GM12878 (cell line): Measurements from ENCODE around the gene PLEKHM2. TPM values are rescaled to one million over a fixed set of nuclear protein-coding genes. Genes with fewer than 3 reads are reported as not detected.

Experiments
- ATAC-seq: fragments of 200-7000 bp; cut with Tn5 transposase; 3 replicates; pipeline ENCODE4 v1.9.1; 2020; ENCODE audit warnings: mild to moderate bottlenecking, moderate library complexity
- BruUV-seq: library from RNA; stranded (reverse); fragments of 400-500 nt; replicated peaks from 2 replicates; lab custom pipeline; 2021; lab: Mats Ljungman, UMichigan
- CTCF ChIA-PET: fragments of 300-600 bp; sonication (Branson Sonifier 250); formaldehyde crosslinking; extraction: SDS; loops from one replicate; lab custom pipeline; 2021; ENCODE audit warnings: inconsistent platforms; lab: Yijun Ruan, JAX
- POLR2A ChIA-PET: fragments of 350-600 bp; formaldehyde crosslinking; extraction: SDS; loops from one replicate; lab custom pipeline; 2021; ENCODE audit warnings: inconsistent platforms; lab: Charles Lee
- RAD21 ChIA-PET: fragments of 300-600 bp; sonication (Branson Sonifier 250); formaldehyde crosslinking; loops from one replicate; lab custom pipeline; 2023; ENCODE audit warnings: antibody characterized with exemption; ENCODE audit not compliant: unreplicated experiment; lab: Charles Lee
- SMC1A ChIA-PET: fragments of 300-600 bp; sonication (Branson Sonifier 250); formaldehyde crosslinking; loops from one replicate; lab custom pipeline; 2023; ENCODE audit not compliant: unreplicated experiment, uncharacterized antibody; lab: Charles Lee
- DNase-seq: peaks from one replicate; pipeline ENCODE4 v3.0.0-alpha.2; 2011; ENCODE audit warnings: low read depth, low spot score
- FAIRE-seq: peaks from 3 replicates; lab custom pipeline; 2011; peaks lifted over from hg19 to GRCh38; lab: Jason Lieb, UNC
- H2AFZ ChIP-seq: 2 replicates; pipeline ENCODE4 v1.6.0; 2011; ENCODE audit warnings: low read depth, low read length, control low read depth; ENCODE audit not compliant: control insufficient read depth
- H3K27ac ChIP-seq: 2 replicates; pipeline ENCODE4 v1.5.1; 2011; ENCODE audit warnings: control low read depth; ENCODE audit not compliant: control insufficient read depth, insufficient read depth
- H3K27me3 ChIP-seq, 2 experiments: replicated peaks in 1 of 2; 2 replicates each; pipeline versions ENCODE4 v1.6.0 to v1.6.1; 2011; ENCODE audit warnings: low read length in 1 of 2; ENCODE audit not compliant: control insufficient read depth in 2 of 2, insufficient read depth in 2 of 2
- H3K36me3 ChIP-seq, 2 experiments: 2 replicates each; pipeline ENCODE4 v1.5.1; 2011; ENCODE audit warnings: low read length in 1 of 2; ENCODE audit not compliant: control insufficient read depth in 2 of 2, insufficient read depth in 2 of 2
- H3K4me1 ChIP-seq: 2 replicates; pipeline ENCODE4 v1.6.1; 2011; ENCODE audit warnings: mild to moderate bottlenecking, low read length, moderate library complexity, mixed read lengths; ENCODE audit not compliant: control insufficient read depth, insufficient read depth
- H3K4me2 ChIP-seq: 2 replicates; pipeline ENCODE4 v1.6.0; 2011; ENCODE audit warnings: control low read depth; ENCODE audit not compliant: control insufficient read depth, insufficient read depth
- H3K4me3 ChIP-seq: fragments of 200-600 bp; sonication (generic); 2 replicates; pipeline ENCODE4 v1.5.1; 2016
- H3K79me2 ChIP-seq: 2 replicates; pipeline ENCODE4 v1.6.0; 2011; ENCODE audit warnings: low read length; ENCODE audit not compliant: control insufficient read depth, insufficient read depth
- H3K9ac ChIP-seq: 2 replicates; pipeline ENCODE4 v1.8.0; 2011; ENCODE audit warnings: low read length, control low read depth, mixed read lengths; ENCODE audit not compliant: control insufficient read depth, insufficient read depth
- H3K9me3 ChIP-seq: replicated peaks from 3 replicates; pipeline ENCODE4 v1.5.1; 2011; ENCODE audit warnings: mild to moderate bottlenecking, low read length; ENCODE audit not compliant: control insufficient read depth, insufficient read depth
- H4K20me1 ChIP-seq: 2 replicates; pipeline ENCODE4 v1.6.0; 2011; ENCODE audit not compliant: control insufficient read depth, insufficient read depth
- ELK1 ChIP-seq: IDR thresholded peaks from 2 replicates; pipeline ENCODE4 v1.6.1; 2012; ENCODE audit warnings: low read depth, low read length, improper control_type of control experiment
- GATAD2B ChIP-seq: fragments of 450-650 bp; conservative IDR thresholded peaks from 2 replicates; pipeline ENCODE4 v1.6.1; 2017; ENCODE audit warnings: low read depth, mild to moderate bottlenecking, moderate library complexity
- MEF2B ChIP-seq: fragments of 450-650 bp; IDR thresholded peaks from 2 replicates; pipeline ENCODE4 v1.6.1; 2018; ENCODE audit warnings: mild to moderate bottlenecking, moderate library complexity; ENCODE audit not compliant: partially characterized antibody, poor library complexity, severe bottlenecking
- MYC ChIP-seq: IDR thresholded peaks from 2 replicates; pipeline ENCODE4 v1.6.1; 2011; ENCODE audit warnings: mild to moderate bottlenecking, low read length, moderate library complexity, inconsistent platforms; ENCODE audit not compliant: insufficient read depth, insufficient replicate concordance, insufficient read length, severe bottlenecking
- NR2C1 ChIP-seq: fragments of 450-650 bp; IDR thresholded peaks from 2 replicates; pipeline ENCODE4 v1.6.1; 2017; ENCODE audit warnings: antibody characterized with exemption, mild to moderate bottlenecking, moderate library complexity
- POLR2AphosphoS5 ChIP-seq: IDR thresholded peaks from 2 replicates; pipeline ENCODE4 v1.6.1; 2011; ENCODE audit warnings: mild to moderate bottlenecking, low read length, inconsistent platforms
- TAF1 ChIP-seq: IDR thresholded peaks from 2 replicates; pipeline ENCODE4 v1.6.1; 2011; ENCODE audit warnings: mild to moderate bottlenecking, low read depth, low read length, borderline replicate concordance
- TBL1XR1 ChIP-seq: IDR thresholded peaks from 2 replicates; pipeline ENCODE4 v1.6.1; 2012; ENCODE audit warnings: low read depth, low read length, improper control_type of control experiment
- TCF3 ChIP-seq: IDR thresholded peaks from 2 replicates; pipeline ENCODE4 v1.6.1; 2012; ENCODE audit warnings: low read depth, mild to moderate bottlenecking, low read length, borderline replicate concordance; ENCODE audit not compliant: insufficient read depth
- ZNF217 ChIP-seq: fragments of 450-650 bp; IDR thresholded peaks from 2 replicates; pipeline ENCODE4 v1.6.1; 2017; ENCODE audit warnings: antibody characterized with exemption, mild to moderate bottlenecking
- WGBS: methylation state at CpG from one replicate; pipeline ENCODE4 v1.1.6; 2016; ENCODE audit warnings: low lambda C conversion rate; ENCODE audit not compliant: insufficient replicate concordance, insufficient coverage; ENCODE audit errors: missing lambda C conversion rate; 5-methylcytosine and 5-hydroxymethylcytosine counted together
- in situ Hi-C: fragments of 300-500 bp; cut with MboI; formaldehyde crosslinking; loops from 9 replicates; pipeline ENCODE4 v1.14.3; 2018; ENCODE audit warnings: mixed read lengths
- intact Hi-C: fragments of 100-400 bp; cut with micrococcal nuclease; formaldehyde crosslinking; loops from one replicate; pipeline ENCODE4 v1.14.2; 2022; ENCODE audit not compliant: unreplicated experiment
- polyA plus RNA-seq, 11 experiments: library from polyadenylated mRNA; depleted of rRNA in 4 of 11; unstranded in 6 of 11; stranded (reverse) in 5 of 11; fragments of >200 nt; fragmentation: Nextera tagmentation in 4 of 11; fragmentation: Illumina TruSeq in 1 of 11; extraction: Ambion mirVana in 4 of 11; extraction: Trizol in 1 of 11; gene quantifications; 1 replicate in 1 of 11; 2 replicates in 10 of 11; pipeline versions ENCODE4 v1.2.1 to v1.2.3, GENCODE V29; 2011 to 2016; ENCODE audit warnings: inconsistent platforms in 2 of 11, missing spikeins in 2 of 11, low read depth in 1 of 11
- total RNA-seq, 4 experiments: library from RNA; depleted of rRNA in 3 of 4; stranded (reverse); fragments of >200 nt in 3 of 4; fragmentation: Illumina TruSeq in 1 of 4; extraction: Trizol in 1 of 4; gene quantifications; 2 replicates each; pipeline versions ENCODE4 v1.2.1 to v1.2.3, GENCODE V29; 2013 to 2021

The PLEKHM2 gene
- total and polyA plus RNA-seq, 10 of the 15 experiments (the other 5 are each of a cell fraction or from before 2014, with no cell fraction given) = 0.37 to 55.2 (median 19.3) TPM

GRCh38 chr1:15733218-15733725, 49.2 kb downstream of the PLEKHM2 start:
- RAD21 ChIA-PET = no interaction called here
- no peaks in the 10 kb centered on the region for H3K27me3 ChIP-seq
- H3K36me3 ChIP-seq = peaks cover 7 to 16% of the 10 kb centered on the region in 2 experiments
- H3K4me1 ChIP-seq = no peaks in the 10 kb centered on the region
- CTCF ChIA-PET = no interaction called here
- no peaks in the 10 kb centered on the region for H3K9me3 ChIP-seq
- WGBS = 83% methylated on average over 11 of the region's 11 CpGs
- in situ Hi-C loops (no loop called here), intact Hi-C loops (loop anchor here (5.0 kb wide), 1 partner anchor 301 kb away; no protein-coding TSS in a partner anchor)
- BruUV-seq = no TSS peak
- no peaks in the 10 kb centered on the region for H3K79me2 ChIP-seq
- H3K4me2 ChIP-seq = no peak overlapping the region
- no peaks in the 10 kb centered on the region for H4K20me1 ChIP-seq
- FAIRE-seq (no peak), ATAC-seq (no peak), DNase-seq (no peak)
- no peak overlapping the region for H3K9ac ChIP-seq
- no peak overlapping the region for H3K27ac ChIP-seq
- POLR2A ChIA-PET = interaction anchor here (0.6 kb wide), 2 partner anchors 24 to 29 kb away, joined by 3 to 8 read pairs; no protein-coding TSS in a partner anchor
- H3K4me3 ChIP-seq = no peak overlapping the region
- no peak for TF ChIP-seq MEF2B
- TF ChIP-seq NR2C1 = no peak
- no peak for TF ChIP-seq POLR2AphosphoS5
- no peak for TF ChIP-seq TAF1
- TF ChIP-seq ZNF217 = no peak
- no peak for TF ChIP-seq TCF3
- TF ChIP-seq ELK1 = no peak
- no peak for TF ChIP-seq GATAD2B
- TF ChIP-seq TBL1XR1 = no peak
- no peak for TF ChIP-seq MYC
- H2AFZ ChIP-seq = no peak overlapping the region
- SMC1A ChIA-PET = no interaction called here
